SK-N-SH treated with all-trans-retinoic acid at 6 μM for 48 hours (cell line): ENCODE results near the gene MKRN2OS.

Experiments
- ATAC-seq: fragments of 200-7000 bp; cut with Tn5 transposase; 3 replicates; pipeline ENCODE4 v1.9.1; 2020; ENCODE audit warnings: mild to moderate bottlenecking, moderate library complexity
- ARNTL ChIP-seq: fragments of 450-650 bp; formaldehyde crosslinking; IDR thresholded peaks from 2 replicates; pipeline ENCODE4 v1.5.0; 2020; ENCODE audit warnings: low read depth, mild to moderate bottlenecking, moderate library complexity, borderline replicate concordance
- BACH2 ChIP-seq: fragments of 250-450 bp; sonication (Bioruptor Pico); IDR thresholded peaks from 2 replicates; pipeline ENCODE4 v1.9.0; 2021; ENCODE audit warnings: mild to moderate bottlenecking, borderline replicate concordance
- CREB5 ChIP-seq: fragments of 250-450 bp; sonication (Bioruptor Pico); IDR thresholded peaks from 2 replicates; pipeline ENCODE4 v1.5.1; 2020; ENCODE audit warnings: low read depth, mild to moderate bottlenecking, moderate library complexity
- CSDC2 ChIP-seq: fragments of 250-450 bp; sonication (Bioruptor Pico); IDR thresholded peaks from 2 replicates; pipeline ENCODE4 v1.5.0; 2020; ENCODE audit warnings: mild to moderate bottlenecking, moderate library complexity
- CSRNP3 ChIP-seq: fragments of 250-450 bp; sonication (Bioruptor Pico); IDR thresholded peaks from 2 replicates; pipeline ENCODE4 v1.5.1; 2021; ENCODE audit warnings: mild to moderate bottlenecking, moderate library complexity
- ISL1 ChIP-seq: fragments of 250-450 bp; sonication (Bioruptor Pico); IDR thresholded peaks from 2 replicates; pipeline ENCODE4 v2.1.2; 2022; ENCODE audit warnings: mild to moderate bottlenecking, moderate library complexity
- OSR1 ChIP-seq: fragments of 250-450 bp; sonication (Bioruptor Pico); IDR thresholded peaks from 2 replicates; pipeline ENCODE4 v1.8.0; 2022; ENCODE audit warnings: moderate library complexity, mild to moderate bottlenecking, inconsistent platforms
- PATZ1 ChIP-seq: fragments of 250-450 bp; sonication (Bioruptor Pico); IDR thresholded peaks from 2 replicates; pipeline ENCODE4 v1.8.0; 2020; ENCODE audit warnings: mild to moderate bottlenecking, moderate library complexity, borderline replicate concordance
- PPARA ChIP-seq: fragments of 250-450 bp; sonication (Bioruptor Pico); IDR thresholded peaks from 2 replicates; pipeline ENCODE4 v1.5.0; 2020; ENCODE audit warnings: mild to moderate bottlenecking, borderline replicate concordance
- RARB ChIP-seq: fragments of 250-450 bp; sonication (Bioruptor Pico); IDR thresholded peaks from 2 replicates; pipeline ENCODE4 v1.8.0; 2021; ENCODE audit warnings: mild to moderate bottlenecking, moderate library complexity
- TCF4 ChIP-seq: fragments of 250-450 bp; sonication (Bioruptor Pico); IDR thresholded peaks from 2 replicates; pipeline ENCODE4 v1.8.0; 2021; ENCODE audit warnings: mild to moderate bottlenecking, moderate library complexity, borderline replicate concordance
- ZC3H10 ChIP-seq: fragments of 250-450 bp; sonication (Bioruptor Pico); IDR thresholded peaks from 2 replicates; pipeline ENCODE4 v1.5.1; 2021; ENCODE audit warnings: mild to moderate bottlenecking, moderate library complexity
- ZFP3 ChIP-seq: fragments of 250-450 bp; sonication (Bioruptor Pico); IDR thresholded peaks from 2 replicates; pipeline ENCODE4 v1.5.0; 2020; ENCODE audit warnings: mild to moderate bottlenecking, moderate library complexity
- ZFP30 ChIP-seq: fragments of 450-650 bp; formaldehyde crosslinking; IDR thresholded peaks from 2 replicates; pipeline ENCODE4 v1.5.0; 2022; ENCODE audit warnings: mild to moderate bottlenecking, moderate library complexity
- ZNF565 ChIP-seq: fragments of 450-650 bp; formaldehyde crosslinking; conservative IDR thresholded peaks from 2 replicates; pipeline ENCODE4 v1.5.0; 2020; ENCODE audit warnings: low read depth, mild to moderate bottlenecking, moderate library complexity
- ZNF70 ChIP-seq: fragments of 450-650 bp; formaldehyde crosslinking; IDR thresholded peaks from 2 replicates; pipeline ENCODE4 v1.5.0; 2020; ENCODE audit warnings: mild to moderate bottlenecking, moderate library complexity
- TF ChIP-seq, protein P1 (sequence below): fragments of 250-450 bp; sonication (Bioruptor Pico); IDR thresholded peaks from 2 replicates; pipeline ENCODE4 v1.5.0; 2020; ENCODE audit warnings: mild to moderate bottlenecking, moderate library complexity
- TF ChIP-seq, protein P2 (sequence below): fragments of 250-450 bp; sonication (Bioruptor Pico); IDR thresholded peaks from 2 replicates; pipeline ENCODE4 v1.8.0; 2021; ENCODE audit warnings: low read depth, mild to moderate bottlenecking, moderate library complexity, borderline replicate concordance

Gene MKRN2OS

DNA sequence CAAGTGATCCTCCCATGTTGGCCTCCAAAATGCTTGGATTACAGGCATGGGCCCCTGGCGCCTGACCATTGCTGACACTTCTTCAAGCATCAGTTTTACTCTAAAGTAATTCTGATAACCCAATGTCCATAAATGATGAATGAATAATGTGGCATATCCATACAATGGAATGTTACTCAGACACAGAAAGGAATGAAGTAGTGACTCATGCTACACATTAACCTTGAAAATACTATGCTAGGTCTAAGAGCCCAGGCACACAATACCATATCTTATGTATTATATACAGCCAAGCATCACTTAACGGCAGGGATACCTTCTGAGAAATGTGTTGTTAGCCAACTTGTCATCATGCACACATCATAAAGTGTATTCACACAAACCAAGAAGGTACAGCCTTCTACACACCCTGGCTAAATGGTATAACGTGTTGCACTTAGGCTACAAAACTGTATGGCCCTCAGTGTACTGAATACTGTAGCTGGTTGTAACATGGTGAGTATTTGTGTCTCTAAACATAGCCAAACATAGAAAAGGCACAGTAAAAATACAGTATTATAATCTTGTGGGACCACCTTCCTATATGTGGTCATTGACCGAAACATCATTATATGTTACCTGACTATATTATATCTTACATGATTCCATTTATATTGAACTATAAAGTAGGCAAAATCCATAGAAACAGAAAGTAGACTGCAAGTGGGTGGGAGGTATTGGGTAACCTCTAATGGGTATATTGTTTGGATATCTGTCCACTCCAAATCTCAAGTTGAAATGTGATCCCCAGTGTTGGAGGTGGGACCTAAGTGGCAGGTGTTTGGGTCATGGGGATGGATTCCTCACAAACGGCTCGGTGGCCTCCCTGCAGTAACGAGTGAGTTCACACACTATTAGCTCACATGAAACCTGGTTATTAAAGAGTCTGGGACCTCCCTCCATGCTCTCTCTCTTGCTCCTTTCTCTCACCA is 43.0 kb upstream of the MKRN2OS start:
- ATAC-seq = peak; percentile 53
- TF ChIP-seq RARB = no peak
- TF ChIP-seq CSDC2 = no peak
- TF ChIP-seq PATZ1 (CRISPR knock-in tag) = no peak
- no peak for TF ChIP-seq ZFP3 (CRISPR knock-in tag)
- TF ChIP-seq TCF4 (CRISPR knock-in tag) = no peak
- TF ChIP-seq ZFP30 (CRISPR knock-in tag) = no peak
- no peak for TF ChIP-seq ISL1 (CRISPR knock-in tag)
- TF ChIP-seq CREB5 (CRISPR knock-in tag) = no peak
- no peak for TF ChIP-seq ARNTL (CRISPR knock-in tag)
- TF ChIP-seq PPARA (CRISPR knock-in tag) = no peak
- TF ChIP-seq, protein P1, sequence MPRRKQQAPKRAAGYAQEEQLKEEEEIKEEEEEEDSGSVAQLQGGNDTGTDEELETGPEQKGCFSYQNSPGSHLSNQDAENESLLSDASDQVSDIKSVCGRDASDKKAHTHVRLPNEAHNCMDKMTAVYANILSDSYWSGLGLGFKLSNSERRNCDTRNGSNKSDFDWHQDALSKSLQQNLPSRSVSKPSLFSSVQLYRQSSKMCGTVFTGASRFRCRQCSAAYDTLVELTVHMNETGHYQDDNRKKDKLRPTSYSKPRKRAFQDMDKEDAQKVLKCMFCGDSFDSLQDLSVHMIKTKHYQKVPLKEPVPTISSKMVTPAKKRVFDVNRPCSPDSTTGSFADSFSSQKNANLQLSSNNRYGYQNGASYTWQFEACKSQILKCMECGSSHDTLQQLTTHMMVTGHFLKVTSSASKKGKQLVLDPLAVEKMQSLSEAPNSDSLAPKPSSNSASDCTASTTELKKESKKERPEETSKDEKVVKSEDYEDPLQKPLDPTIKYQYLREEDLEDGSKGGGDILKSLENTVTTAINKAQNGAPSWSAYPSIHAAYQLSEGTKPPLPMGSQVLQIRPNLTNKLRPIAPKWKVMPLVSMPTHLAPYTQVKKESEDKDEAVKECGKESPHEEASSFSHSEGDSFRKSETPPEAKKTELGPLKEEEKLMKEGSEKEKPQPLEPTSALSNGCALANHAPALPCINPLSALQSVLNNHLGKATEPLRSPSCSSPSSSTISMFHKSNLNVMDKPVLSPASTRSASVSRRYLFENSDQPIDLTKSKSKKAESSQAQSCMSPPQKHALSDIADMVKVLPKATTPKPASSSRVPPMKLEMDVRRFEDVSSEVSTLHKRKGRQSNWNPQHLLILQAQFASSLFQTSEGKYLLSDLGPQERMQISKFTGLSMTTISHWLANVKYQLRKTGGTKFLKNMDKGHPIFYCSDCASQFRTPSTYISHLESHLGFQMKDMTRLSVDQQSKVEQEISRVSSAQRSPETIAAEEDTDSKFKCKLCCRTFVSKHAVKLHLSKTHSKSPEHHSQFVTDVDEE (CRISPR knock-in tag) = no peak

DNA sequence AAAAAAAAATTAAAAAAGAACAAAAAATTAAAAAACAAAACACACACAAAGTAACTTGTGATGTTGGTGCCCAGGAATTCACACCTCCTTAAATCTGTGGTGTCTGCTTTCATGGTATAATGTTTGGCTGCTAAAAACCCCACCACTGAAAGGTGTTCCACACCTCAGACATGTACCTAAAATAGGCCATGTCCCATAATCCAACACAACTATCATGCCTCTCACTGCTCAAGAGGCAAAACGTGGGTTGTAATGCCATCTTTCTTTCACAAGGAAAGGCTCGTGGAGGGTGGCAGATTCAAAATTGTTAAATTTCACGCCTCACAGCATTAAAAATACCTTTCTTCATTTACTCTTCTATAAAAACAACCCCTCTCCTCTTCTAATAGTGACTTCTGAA is 41.1 kb upstream of the MKRN2OS start:
- no peak for ATAC-seq
- TF ChIP-seq CSRNP3 (CRISPR knock-in tag) = no peak
- no peak for TF ChIP-seq OSR1 (CRISPR knock-in tag)
- TF ChIP-seq ZNF565 (CRISPR knock-in tag) = no peak
- TF ChIP-seq PATZ1 (CRISPR knock-in tag) = no peak
- TF ChIP-seq ISL1 (CRISPR knock-in tag) = no peak
- no peak for TF ChIP-seq PPARA (CRISPR knock-in tag)
- TF ChIP-seq BACH2 (CRISPR knock-in tag) = no peak
- TF ChIP-seq ZNF70 (CRISPR knock-in tag) = no peak

DNA sequence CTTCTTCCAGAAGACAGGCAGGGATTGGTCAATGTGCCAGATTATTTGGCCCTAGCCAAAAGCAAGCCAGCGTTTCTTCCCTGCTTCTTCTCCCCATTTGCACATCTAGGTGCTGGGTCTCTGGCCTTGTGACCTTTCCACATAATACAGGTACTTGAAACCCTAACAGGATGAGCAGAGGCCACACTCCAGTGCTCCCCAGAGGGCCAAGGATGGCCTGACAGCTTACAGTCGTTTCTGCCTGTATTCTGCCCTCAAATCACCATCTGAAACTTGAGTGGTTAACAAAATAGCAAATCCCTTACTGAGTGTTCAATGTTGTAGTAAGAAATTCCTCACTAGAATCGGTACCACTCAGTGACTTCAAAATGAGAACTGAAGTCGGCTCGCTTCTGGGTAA is 40.7 kb upstream of the MKRN2OS start:
- ATAC-seq = no peak
- TF ChIP-seq, protein P1 (CRISPR knock-in tag) = no peak
- TF ChIP-seq ZC3H10 (CRISPR knock-in tag) = no peak
- no peak for TF ChIP-seq RARB
- TF ChIP-seq, protein P2, sequence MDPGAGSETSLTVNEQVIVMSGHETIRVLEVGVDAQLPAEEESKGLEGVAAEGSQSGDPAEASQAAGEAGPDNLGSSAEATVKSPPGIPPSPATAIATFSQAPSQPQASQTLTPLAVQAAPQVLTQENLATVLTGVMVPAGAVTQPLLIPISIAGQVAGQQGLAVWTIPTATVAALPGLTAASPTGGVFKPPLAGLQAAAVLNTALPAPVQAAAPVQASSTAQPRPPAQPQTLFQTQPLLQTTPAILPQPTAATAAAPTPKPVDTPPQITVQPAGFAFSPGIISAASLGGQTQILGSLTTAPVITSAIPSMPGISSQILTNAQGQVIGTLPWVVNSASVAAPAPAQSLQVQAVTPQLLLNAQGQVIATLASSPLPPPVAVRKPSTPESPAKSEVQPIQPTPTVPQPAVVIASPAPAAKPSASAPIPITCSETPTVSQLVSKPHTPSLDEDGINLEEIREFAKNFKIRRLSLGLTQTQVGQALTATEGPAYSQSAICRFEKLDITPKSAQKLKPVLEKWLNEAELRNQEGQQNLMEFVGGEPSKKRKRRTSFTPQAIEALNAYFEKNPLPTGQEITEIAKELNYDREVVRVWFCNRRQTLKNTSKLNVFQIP (CRISPR knock-in tag) = no peak
- TF ChIP-seq, all 23 proteins: peak for 0
